Measurements from ENCODE around the gene CORIN.
"Not testable (repeated sequence)": the region's sequence is repeated elsewhere in the genome, so short reads cannot be mapped to it uniquely, and the experiment has no call there.

The CORIN gene

GRCh38 chr4:47763279-47763678 lies 74.6 kb downstream of the CORIN start:
- DNase-seq, result no peak

- DNase-seq, result no peak
These were observed 75.2 kb downstream of the CORIN start for GRCh38 chr4:47762376-47763266.

GRCh38 chr4:47753316-47753715 lies 84.6 kb downstream of the CORIN start:
- not testable (repeated sequence) for DNase-seq

- DNase-seq, result no peak
These were observed 85.7 kb downstream of the CORIN start for GRCh38 chr4:47752214-47752613.

GRCh38 chr4:47750788-47751187 lies 87.1 kb downstream of the CORIN start:
- no peak for DNase-seq

GRCh38 chr4:47749858-47750257 lies 88.0 kb downstream of the CORIN start:
- DNase-seq, result no peak

- DNase-seq, result no peak
These were observed 88.8 kb downstream of the CORIN start for GRCh38 chr4:47749060-47749459.

- no peak for DNase-seq
These were observed 89.9 kb downstream of the CORIN start for GRCh38 chr4:47747846-47748494.

GRCh38 chr4:47747211-47747610 lies 90.7 kb downstream of the CORIN start:
- no peak for DNase-seq

- DNase-seq, result no peak
These were observed 91.7 kb downstream of the CORIN start for GRCh38 chr4:47746122-47746521.

- DNase-seq, result no peak
These were observed 93.0 kb downstream of the CORIN start for GRCh38 chr4:47744843-47745382.

GRCh38 chr4:47744253-47744652 lies 93.6 kb downstream of the CORIN start:
- no peak for DNase-seq

- no peak for DNase-seq
These were observed 96.7 kb downstream of the CORIN start for GRCh38 chr4:47741200-47741599.

- no peak for DNase-seq
These were observed 100.5 kb downstream of the CORIN start for GRCh38 chr4:47737326-47737725.

- DNase-seq, result no peak
These were observed 101.3 kb downstream of the CORIN start for GRCh38 chr4:47736555-47736954.

GRCh38 chr4:47736146-47736545 lies 101.7 kb downstream of the CORIN start:
- DNase-seq, result no peak

- no peak for DNase-seq
These were observed 104.3 kb downstream of the CORIN start for GRCh38 chr4:47733302-47734175.

GRCh38 chr4:47731182-47731581 lies 106.7 kb downstream of the CORIN start:
- DNase-seq, result no peak

- no peak for DNase-seq
These were observed 108.7 kb downstream of the CORIN start for GRCh38 chr4:47729131-47729680.

GRCh38 chr4:47721892-47722575 lies 115.8 kb downstream of the CORIN start:
- no peak for DNase-seq

- DNase-seq, result no peak
These were observed 116.4 kb downstream of the CORIN start for GRCh38 chr4:47721485-47721884.

GRCh38 chr4:47720787-47721186 lies 117.1 kb downstream of the CORIN start:
- no peak for DNase-seq

Measured in GF-D8 (cell line).